Measurements from ENCODE around the gene LRRC8D. TPM values are rescaled to one million over a fixed set of nuclear protein-coding genes. Genes with fewer than 3 reads are reported as not detected.

The LRRC8D gene
- total RNA-seq, 1 experiment from 2014 or later = 25.2 TPM

- no peak for DNase-seq (ENCODE audit: low spot score)
These were observed 73.7 kb downstream of the LRRC8D start for GRCh38 chr1:89894210-89895201.

- no peak for DNase-seq (ENCODE audit: low spot score)
These were observed 75.5 kb downstream of the LRRC8D start for GRCh38 chr1:89896105-89896942.

- DNase-seq (ENCODE audit: low spot score) = no peak
These were observed 76.7 kb downstream of the LRRC8D start for GRCh38 chr1:89897347-89898133.

- DNase-seq (ENCODE audit: low spot score) = no peak
These were observed 77.3 kb downstream of the LRRC8D start for GRCh38 chr1:89898150-89898549.

- no peak for DNase-seq (ENCODE audit: low spot score)
These were observed 78.1 kb downstream of the LRRC8D start for GRCh38 chr1:89898695-89899470.

GRCh38 chr1:89900323-89900722 is 79.5 kb downstream of the LRRC8D start:
- DNase-seq (ENCODE audit: low spot score) = no peak

- no peak for DNase-seq (ENCODE audit: low spot score)
These were observed 80.2 kb downstream of the LRRC8D start for GRCh38 chr1:89900791-89901708.

- DNase-seq (ENCODE audit: low spot score) = no peak
These were observed 81.3 kb downstream of the LRRC8D start for GRCh38 chr1:89901957-89902669.

GRCh38 chr1:89903550-89903949 is 82.7 kb downstream of the LRRC8D start:
- no peak for DNase-seq (ENCODE audit: low spot score)

- no peak for DNase-seq (ENCODE audit: low spot score)
These were observed 83.6 kb downstream of the LRRC8D start for GRCh38 chr1:89904219-89904980.

GRCh38 chr1:89905395-89906058 is 84.7 kb downstream of the LRRC8D start:
- no peak for DNase-seq (ENCODE audit: low spot score)

GRCh38 chr1:89906088-89906487 is 85.3 kb downstream of the LRRC8D start:
- DNase-seq (ENCODE audit: low spot score) = no peak

- no peak for DNase-seq (ENCODE audit: low spot score)
These were observed 86.9 kb downstream of the LRRC8D start for GRCh38 chr1:89907727-89908212.

GRCh38 chr1:89908273-89908671 is 87.4 kb downstream of the LRRC8D start:
- no peak for DNase-seq (ENCODE audit: low spot score)

- peak; percentile 11 for DNase-seq (ENCODE audit: low spot score)
These were observed 88.0 kb downstream of the LRRC8D start for GRCh38 chr1:89908672-89909436.

GRCh38 chr1:89910268-89910667 is 89.4 kb downstream of the LRRC8D start:
- DNase-seq (ENCODE audit: low spot score) = no peak

GRCh38 chr1:89910780-89911179 is 89.9 kb downstream of the LRRC8D start:
- DNase-seq (ENCODE audit: low spot score) = peak; percentile 52

All from H4 (cell line).